HepG2 (cell line): ENCODE results near the gene SCFD1. TPM values are rescaled to one million over a fixed set of nuclear protein-coding genes. Genes with fewer than 3 reads are reported as not detected.

Experiments used
- HOXA7 ChIP-seq: sonication (generic); formaldehyde crosslinking; IDR thresholded peaks from 2 replicates; pipeline ENCODE4 v1.8.1; 2022; ENCODE audit warnings: mild to moderate bottlenecking, missing genetic modification reagents, moderate library complexity
- KLF9 ChIP-seq: IDR thresholded peaks from 2 replicates; pipeline ENCODE4 v1.6.1; 2016; ENCODE audit warnings: low read depth
- RNF2 ChIP-seq: fragments of 450-650 bp; conservative IDR thresholded peaks from 2 replicates; pipeline ENCODE4 v1.6.1; 2016; ENCODE audit warnings: low read depth
- TAF15 ChIP-seq: fragments of 200-400 bp; formaldehyde crosslinking; IDR thresholded peaks from one replicate; pipeline ENCODE4 v1.6.1; 2018; ENCODE audit warnings: mild to moderate bottlenecking, low read depth, low read length; ENCODE audit not compliant: poor library complexity, severe bottlenecking
- TBX2 ChIP-seq: sonication (generic); formaldehyde crosslinking; IDR thresholded peaks from 2 replicates; pipeline ENCODE4 v1.5.0; 2020; ENCODE audit warnings: missing genetic modification reagents, mild to moderate bottlenecking, borderline replicate concordance
- ZNF234 ChIP-seq: sonication (generic); formaldehyde crosslinking; conservative IDR thresholded peaks from 2 replicates; pipeline ENCODE4 v1.5.1; 2020; ENCODE audit warnings: mild to moderate bottlenecking, missing genetic modification reagents
- ZNF335 ChIP-seq: sonication (generic); formaldehyde crosslinking; IDR thresholded peaks from 2 replicates; pipeline ENCODE4 v1.4.0; 2020; ENCODE audit warnings: missing genetic modification reagents
- ZNF33B ChIP-seq: sonication (generic); formaldehyde crosslinking; IDR thresholded peaks from 2 replicates; pipeline ENCODE4 v1.5.1; 2020; ENCODE audit warnings: mild to moderate bottlenecking, missing genetic modification reagents
- ZNF780A ChIP-seq: sonication (generic); formaldehyde crosslinking; IDR thresholded peaks from 2 replicates; pipeline ENCODE4 v1.8.0; 2022; ENCODE audit warnings: mild to moderate bottlenecking, missing genetic modification reagents, moderate library complexity
- polyA plus RNA-seq, 8 experiments: library from polyadenylated mRNA; depleted of rRNA in 3 of 8; stranded (reverse) in 7 of 8; unstranded in 1 of 8; fragments of >200 nt; fragmentation: Illumina TruSeq in 4 of 8; extraction: Trizol in 4 of 8; gene quantifications; 2 replicates each; pipeline versions ENCODE4 v1.2.1 to v1.2.3, GENCODE V29; 2011 to 2016; ENCODE audit warnings: low read depth in 4 of 8, missing spikeins in 1 of 8, mixed read lengths in 1 of 8; ENCODE audit not compliant: insufficient read depth in 1 of 8
- total RNA-seq, 5 experiments: library from RNA; depleted of rRNA; stranded (reverse); fragments of >200 nt; fragmentation: Illumina TruSeq; extraction: Trizol; gene quantifications; 2 replicates each; pipeline ENCODE4 v1.2.3, GENCODE V29; 2016; ENCODE audit warnings: low read depth in 1 of 5
- TF ChIP-seq, protein P1 (sequence below): sonication (generic); formaldehyde crosslinking; IDR thresholded peaks from 2 replicates; pipeline ENCODE4 v1.5.0; 2020; ENCODE audit warnings: mild to moderate bottlenecking, missing genetic modification reagents, borderline replicate concordance
- TF ChIP-seq, protein P2 (sequence below): sonication (generic); formaldehyde crosslinking; IDR thresholded peaks from 2 replicates; pipeline ENCODE4 v1.8.1; 2023; ENCODE audit warnings: missing genetic modification reagents, inconsistent platforms, borderline replicate concordance
- TF ChIP-seq, protein P3 (sequence below), 2 experiments: sonication (generic) in 1 of 2; formaldehyde crosslinking in 1 of 2; IDR thresholded peaks; 2 replicates each; pipeline versions ENCODE4 v1.4.0 to v1.6.1; 2018 to 2020; ENCODE audit warnings: missing genetic modification reagents in 2 of 2, borderline replicate concordance in 1 of 2, low read depth in 1 of 2, mild to moderate bottlenecking in 1 of 2, missing biosample characterization in 1 of 2
- TF ChIP-seq, protein P4 (sequence below): sonication (generic); formaldehyde crosslinking; IDR thresholded peaks from 2 replicates; pipeline ENCODE4 v1.4.0; 2020; ENCODE audit warnings: mild to moderate bottlenecking, missing genetic modification reagents
- TF ChIP-seq, protein P5 (sequence below): IDR thresholded peaks from 2 replicates; pipeline ENCODE4 v1.4.0; 2020; ENCODE audit warnings: mild to moderate bottlenecking, missing genetic modification reagents

Gene SCFD1
- total and polyA plus RNA-seq, 2 of the 13 experiments (the other 11 are each of a cell fraction or from before 2014, with no cell fraction given) = 235 to 256 TPM

DNA sequence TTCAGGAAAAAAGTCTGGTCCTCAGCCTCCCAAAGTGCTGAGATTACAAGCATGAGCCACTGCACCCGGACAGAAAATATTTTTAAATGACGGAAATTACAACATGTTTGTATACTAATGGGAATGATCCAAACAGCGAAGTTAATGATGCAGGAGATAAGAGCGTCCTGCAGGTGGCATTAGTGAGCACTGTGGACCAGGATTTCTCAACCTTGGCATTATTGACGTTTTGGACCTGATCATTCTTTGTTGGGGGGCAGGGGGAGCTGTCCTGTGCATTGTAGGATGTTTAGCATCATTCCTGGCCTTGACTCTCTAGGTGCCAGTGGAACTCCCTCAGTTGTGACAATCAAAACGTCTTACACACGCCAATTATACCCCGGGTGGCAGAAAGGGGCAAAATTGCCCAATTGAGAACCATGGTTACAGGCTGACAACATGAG lies 34.1 kb downstream of the SCFD1 start (continued):
- TF ChIP-seq, protein P1, sequence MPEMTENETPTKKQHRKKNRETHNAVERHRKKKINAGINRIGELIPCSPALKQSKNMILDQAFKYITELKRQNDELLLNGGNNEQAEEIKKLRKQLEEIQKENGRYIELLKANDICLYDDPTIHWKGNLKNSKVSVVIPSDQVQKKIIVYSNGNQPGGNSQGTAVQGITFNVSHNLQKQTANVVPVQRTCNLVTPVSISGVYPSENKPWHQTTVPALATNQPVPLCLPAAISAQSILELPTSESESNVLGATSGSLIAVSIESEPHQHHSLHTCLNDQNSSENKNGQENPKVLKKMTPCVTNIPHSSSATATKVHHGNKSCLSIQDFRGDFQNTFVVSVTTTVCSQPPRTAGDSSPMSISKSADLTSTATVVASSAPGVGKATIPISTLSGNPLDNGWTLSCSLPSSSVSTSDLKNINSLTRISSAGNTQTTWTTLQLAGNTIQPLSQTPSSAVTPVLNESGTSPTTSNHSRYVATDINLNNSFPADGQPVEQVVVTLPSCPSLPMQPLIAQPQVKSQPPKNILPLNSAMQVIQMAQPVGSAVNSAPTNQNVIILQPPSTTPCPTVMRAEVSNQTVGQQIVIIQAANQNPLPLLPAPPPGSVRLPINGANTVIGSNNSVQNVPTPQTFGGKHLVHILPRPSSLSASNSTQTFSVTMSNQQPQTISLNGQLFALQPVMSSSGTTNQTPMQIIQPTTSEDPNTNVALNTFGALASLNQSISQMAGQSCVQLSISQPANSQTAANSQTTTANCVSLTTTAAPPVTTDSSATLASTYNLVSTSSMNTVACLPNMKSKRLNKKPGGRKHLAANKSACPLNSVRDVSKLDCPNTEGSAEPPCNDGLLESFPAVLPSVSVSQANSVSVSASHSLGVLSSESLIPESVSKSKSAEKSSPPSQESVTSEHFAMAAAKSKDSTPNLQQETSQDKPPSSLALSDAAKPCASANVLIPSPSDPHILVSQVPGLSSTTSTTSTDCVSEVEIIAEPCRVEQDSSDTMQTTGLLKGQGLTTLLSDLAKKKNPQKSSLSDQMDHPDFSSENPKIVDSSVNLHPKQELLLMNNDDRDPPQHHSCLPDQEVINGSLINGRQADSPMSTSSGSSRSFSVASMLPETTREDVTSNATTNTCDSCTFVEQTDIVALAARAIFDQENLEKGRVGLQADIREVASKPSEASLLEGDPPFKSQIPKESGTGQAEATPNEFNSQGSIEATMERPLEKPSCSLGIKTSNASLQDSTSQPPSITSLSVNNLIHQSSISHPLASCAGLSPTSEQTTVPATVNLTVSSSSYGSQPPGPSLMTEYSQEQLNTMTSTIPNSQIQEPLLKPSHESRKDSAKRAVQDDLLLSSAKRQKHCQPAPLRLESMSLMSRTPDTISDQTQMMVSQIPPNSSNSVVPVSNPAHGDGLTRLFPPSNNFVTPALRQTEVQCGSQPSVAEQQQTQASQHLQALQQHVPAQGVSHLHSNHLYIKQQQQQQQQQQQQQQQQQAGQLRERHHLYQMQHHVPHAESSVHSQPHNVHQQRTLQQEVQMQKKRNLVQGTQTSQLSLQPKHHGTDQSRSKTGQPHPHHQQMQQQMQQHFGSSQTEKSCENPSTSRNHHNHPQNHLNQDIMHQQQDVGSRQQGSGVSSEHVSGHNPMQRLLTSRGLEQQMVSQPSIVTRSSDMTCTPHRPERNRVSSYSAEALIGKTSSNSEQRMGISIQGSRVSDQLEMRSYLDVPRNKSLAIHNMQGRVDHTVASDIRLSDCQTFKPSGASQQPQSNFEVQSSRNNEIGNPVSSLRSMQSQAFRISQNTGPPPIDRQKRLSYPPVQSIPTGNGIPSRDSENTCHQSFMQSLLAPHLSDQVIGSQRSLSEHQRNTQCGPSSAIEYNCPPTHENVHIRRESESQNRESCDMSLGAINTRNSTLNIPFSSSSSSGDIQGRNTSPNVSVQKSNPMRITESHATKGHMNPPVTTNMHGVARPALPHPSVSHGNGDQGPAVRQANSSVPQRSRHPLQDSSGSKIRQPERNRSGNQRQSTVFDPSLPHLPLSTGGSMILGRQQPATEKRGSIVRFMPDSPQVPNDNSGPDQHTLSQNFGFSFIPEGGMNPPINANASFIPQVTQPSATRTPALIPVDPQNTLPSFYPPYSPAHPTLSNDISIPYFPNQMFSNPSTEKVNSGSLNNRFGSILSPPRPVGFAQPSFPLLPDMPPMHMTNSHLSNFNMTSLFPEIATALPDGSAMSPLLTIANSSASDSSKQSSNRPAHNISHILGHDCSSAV (CRISPR knock-in tag) = no peak
- TF ChIP-seq ZNF335 (CRISPR knock-in tag) (no peak), ZNF780A (CRISPR knock-in tag) (no peak), KLF9 (CRISPR knock-in tag) (no peak), ZNF33B (CRISPR knock-in tag) (no peak), TAF15 (no peak), RNF2 (no peak), ZNF234 (CRISPR knock-in tag) (no peak), TBX2 (CRISPR knock-in tag) (no peak), HOXA7 (CRISPR knock-in tag) (no peak)
- TF ChIP-seq, protein P2, sequence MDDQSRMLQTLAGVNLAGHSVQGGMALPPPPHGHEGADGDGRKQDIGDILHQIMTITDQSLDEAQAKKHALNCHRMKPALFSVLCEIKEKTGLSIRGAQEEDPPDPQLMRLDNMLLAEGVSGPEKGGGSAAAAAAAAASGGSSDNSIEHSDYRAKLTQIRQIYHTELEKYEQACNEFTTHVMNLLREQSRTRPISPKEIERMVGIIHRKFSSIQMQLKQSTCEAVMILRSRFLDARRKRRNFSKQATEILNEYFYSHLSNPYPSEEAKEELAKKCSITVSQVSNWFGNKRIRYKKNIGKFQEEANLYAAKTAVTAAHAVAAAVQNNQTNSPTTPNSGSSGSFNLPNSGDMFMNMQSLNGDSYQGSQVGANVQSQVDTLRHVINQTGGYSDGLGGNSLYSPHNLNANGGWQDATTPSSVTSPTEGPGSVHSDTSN (CRISPR knock-in tag) = no peak
- TF ChIP-seq, protein P3, sequence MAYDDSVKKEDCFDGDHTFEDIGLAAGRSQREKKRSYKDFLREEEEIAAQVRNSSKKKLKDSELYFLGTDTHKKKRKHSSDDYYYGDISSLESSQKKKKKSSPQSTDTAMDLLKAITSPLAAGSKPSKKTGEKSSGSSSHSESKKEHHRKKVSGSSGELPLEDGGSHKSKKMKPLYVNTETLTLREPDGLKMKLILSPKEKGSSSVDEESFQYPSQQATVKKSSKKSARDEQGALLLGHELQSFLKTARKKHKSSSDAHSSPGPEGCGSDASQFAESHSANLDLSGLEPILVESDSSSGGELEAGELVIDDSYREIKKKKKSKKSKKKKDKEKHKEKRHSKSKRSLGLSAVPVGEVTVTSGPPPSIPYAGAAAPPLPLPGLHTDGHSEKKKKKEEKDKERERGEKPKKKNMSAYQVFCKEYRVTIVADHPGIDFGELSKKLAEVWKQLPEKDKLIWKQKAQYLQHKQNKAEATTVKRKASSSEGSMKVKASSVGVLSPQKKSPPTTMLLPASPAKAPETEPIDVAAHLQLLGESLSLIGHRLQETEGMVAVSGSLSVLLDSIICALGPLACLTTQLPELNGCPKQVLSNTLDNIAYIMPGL (CRISPR knock-in tag; IDR thresholded peaks at IDR 0.05; ENCODE audit: borderline replicate concordance in 1 of 2, low read depth in 1 of 2) = peak; percentile 65 to 68; a peak in 3 of 4 replicates
- TF ChIP-seq, protein P4, sequence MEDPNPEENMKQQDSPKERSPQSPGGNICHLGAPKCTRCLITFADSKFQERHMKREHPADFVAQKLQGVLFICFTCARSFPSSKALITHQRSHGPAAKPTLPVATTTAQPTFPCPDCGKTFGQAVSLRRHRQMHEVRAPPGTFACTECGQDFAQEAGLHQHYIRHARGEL (CRISPR knock-in tag) = no peak
- TF ChIP-seq, protein P5, sequence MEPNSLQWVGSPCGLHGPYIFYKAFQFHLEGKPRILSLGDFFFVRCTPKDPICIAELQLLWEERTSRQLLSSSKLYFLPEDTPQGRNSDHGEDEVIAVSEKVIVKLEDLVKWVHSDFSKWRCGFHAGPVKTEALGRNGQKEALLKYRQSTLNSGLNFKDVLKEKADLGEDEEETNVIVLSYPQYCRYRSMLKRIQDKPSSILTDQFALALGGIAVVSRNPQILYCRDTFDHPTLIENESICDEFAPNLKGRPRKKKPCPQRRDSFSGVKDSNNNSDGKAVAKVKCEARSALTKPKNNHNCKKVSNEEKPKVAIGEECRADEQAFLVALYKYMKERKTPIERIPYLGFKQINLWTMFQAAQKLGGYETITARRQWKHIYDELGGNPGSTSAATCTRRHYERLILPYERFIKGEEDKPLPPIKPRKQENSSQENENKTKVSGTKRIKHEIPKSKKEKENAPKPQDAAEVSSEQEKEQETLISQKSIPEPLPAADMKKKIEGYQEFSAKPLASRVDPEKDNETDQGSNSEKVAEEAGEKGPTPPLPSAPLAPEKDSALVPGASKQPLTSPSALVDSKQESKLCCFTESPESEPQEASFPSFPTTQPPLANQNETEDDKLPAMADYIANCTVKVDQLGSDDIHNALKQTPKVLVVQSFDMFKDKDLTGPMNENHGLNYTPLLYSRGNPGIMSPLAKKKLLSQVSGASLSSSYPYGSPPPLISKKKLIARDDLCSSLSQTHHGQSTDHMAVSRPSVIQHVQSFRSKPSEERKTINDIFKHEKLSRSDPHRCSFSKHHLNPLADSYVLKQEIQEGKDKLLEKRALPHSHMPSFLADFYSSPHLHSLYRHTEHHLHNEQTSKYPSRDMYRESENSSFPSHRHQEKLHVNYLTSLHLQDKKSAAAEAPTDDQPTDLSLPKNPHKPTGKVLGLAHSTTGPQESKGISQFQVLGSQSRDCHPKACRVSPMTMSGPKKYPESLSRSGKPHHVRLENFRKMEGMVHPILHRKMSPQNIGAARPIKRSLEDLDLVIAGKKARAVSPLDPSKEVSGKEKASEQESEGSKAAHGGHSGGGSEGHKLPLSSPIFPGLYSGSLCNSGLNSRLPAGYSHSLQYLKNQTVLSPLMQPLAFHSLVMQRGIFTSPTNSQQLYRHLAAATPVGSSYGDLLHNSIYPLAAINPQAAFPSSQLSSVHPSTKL (CRISPR knock-in tag) = peak; percentile 31; the same call in 1 of the 2 replicates
